Type B pancreatic cell (in vitro differentiated cells): ENCODE results near the gene ARHGAP6. TPM values are rescaled to one million over a fixed set of nuclear protein-coding genes. Genes with fewer than 3 reads are reported as not detected.
"Not testable (repeated sequence)": the region's sequence is repeated elsewhere in the genome, so short reads cannot be mapped to it uniquely, and the experiment has no call there.

Experiments
- DNase-seq: peaks from one replicate; pipeline ENCODE4 v3.0.0; 2021; ENCODE audit warnings: mixed read lengths; ENCODE audit not compliant: unreplicated experiment; ENCODE audit errors: extremely low spot score
- H3K27ac Mint-ChIP-seq: 2 replicates; pipeline ENCODE4 v1.8.0; 2021; ENCODE audit warnings: mild to moderate bottlenecking, mixed read lengths
- H3K27me3 Mint-ChIP-seq: 2 replicates; pipeline ENCODE4 v1.8.0; 2021; ENCODE audit warnings: mixed read lengths
- H3K36me3 Mint-ChIP-seq: 2 replicates; pipeline ENCODE4 v1.8.0; 2021; ENCODE audit warnings: mixed read lengths
- H3K4me1 Mint-ChIP-seq: one replicate; pipeline ENCODE4 v1.8.0; 2021; ENCODE audit warnings: mixed read lengths; ENCODE audit not compliant: unreplicated experiment
- H3K4me3 Mint-ChIP-seq: 2 replicates; pipeline ENCODE4 v1.8.0; 2021; ENCODE audit warnings: mild to moderate bottlenecking, mixed read lengths
- H3K9me3 Mint-ChIP-seq: 2 replicates; pipeline ENCODE4 v1.8.0; 2021; ENCODE audit warnings: mixed read lengths
- total RNA-seq: library from RNA; stranded (reverse); gene quantifications from 2 replicates; pipeline ENCODE4 v1.2.1, GENCODE V29; 2021; ENCODE audit warnings: low replicate concordance
- TF ChIP-seq, protein P1 (sequence below): fragments of 200-600 bp; sonication (generic); conservative IDR thresholded peaks from 2 replicates; pipeline ENCODE4 v1.5.0; 2021; ENCODE audit warnings: antibody characterized with exemption, mild to moderate bottlenecking

ARHGAP6 gene
- total RNA-seq, 1 donor from 2014 or later = 10.1 TPM

GRCh38 chrX:11367609-11368430 is 297.9 kb downstream of the ARHGAP6 start:
- Mint-ChIP-seq H3K27me3 (no peaks in the 10 kb centered on the region), H3K27ac (no peak overlapping the region), H3K4me1 (no peaks in the 10 kb centered on the region), H3K9me3 (peaks cover 10% of the 10 kb centered on the region), H3K4me3 (no peak overlapping the region), H3K36me3 (no peaks in the 10 kb centered on the region)
- no peak for DNase-seq
- TF ChIP-seq, protein P1, sequence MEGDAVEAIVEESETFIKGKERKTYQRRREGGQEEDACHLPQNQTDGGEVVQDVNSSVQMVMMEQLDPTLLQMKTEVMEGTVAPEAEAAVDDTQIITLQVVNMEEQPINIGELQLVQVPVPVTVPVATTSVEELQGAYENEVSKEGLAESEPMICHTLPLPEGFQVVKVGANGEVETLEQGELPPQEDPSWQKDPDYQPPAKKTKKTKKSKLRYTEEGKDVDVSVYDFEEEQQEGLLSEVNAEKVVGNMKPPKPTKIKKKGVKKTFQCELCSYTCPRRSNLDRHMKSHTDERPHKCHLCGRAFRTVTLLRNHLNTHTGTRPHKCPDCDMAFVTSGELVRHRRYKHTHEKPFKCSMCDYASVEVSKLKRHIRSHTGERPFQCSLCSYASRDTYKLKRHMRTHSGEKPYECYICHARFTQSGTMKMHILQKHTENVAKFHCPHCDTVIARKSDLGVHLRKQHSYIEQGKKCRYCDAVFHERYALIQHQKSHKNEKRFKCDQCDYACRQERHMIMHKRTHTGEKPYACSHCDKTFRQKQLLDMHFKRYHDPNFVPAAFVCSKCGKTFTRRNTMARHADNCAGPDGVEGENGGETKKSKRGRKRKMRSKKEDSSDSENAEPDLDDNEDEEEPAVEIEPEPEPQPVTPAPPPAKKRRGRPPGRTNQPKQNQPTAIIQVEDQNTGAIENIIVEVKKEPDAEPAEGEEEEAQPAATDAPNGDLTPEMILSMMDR = no peak

- no peak for DNase-seq
- TF ChIP-seq, protein P1 = no peak
- H3K9me3 Mint-ChIP-seq = peaks cover 10% of the 10 kb centered on the region
- no peak overlapping the region for H3K27ac Mint-ChIP-seq
- no peaks in the 10 kb centered on the region for H3K4me1 Mint-ChIP-seq
- no peaks in the 10 kb centered on the region for H3K27me3 Mint-ChIP-seq
- no peaks in the 10 kb centered on the region for H3K36me3 Mint-ChIP-seq
- no peak overlapping the region for H3K4me3 Mint-ChIP-seq
Measured at GRCh38 chrX:11366998-11367595, 298.6 kb downstream of the ARHGAP6 start.

DNA sequence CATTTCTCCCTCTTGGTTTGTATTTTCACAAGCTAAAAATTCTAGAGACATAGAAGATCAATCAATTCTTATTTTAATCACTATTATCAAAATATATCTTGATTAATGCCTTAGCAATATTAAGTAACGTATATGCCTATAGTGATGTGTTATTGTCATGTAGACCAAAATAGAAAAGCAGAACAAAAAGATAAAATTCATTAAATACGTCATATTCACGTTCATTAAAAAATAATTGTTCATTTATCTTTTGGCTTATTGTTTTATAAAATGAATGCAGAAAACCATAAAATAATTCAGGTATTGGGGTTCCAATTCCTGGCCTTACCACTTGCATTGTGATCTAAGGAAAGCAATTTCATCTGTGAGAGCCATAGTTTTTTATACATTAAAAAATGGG is 300.3 kb downstream of the ARHGAP6 start:
- Mint-ChIP-seq H3K4me3 (no peak overlapping the region), H3K9me3 (peaks cover 10% of the 10 kb centered on the region), H3K27me3 (no peaks in the 10 kb centered on the region), H3K36me3 (no peaks in the 10 kb centered on the region), H3K4me1 (no peaks in the 10 kb centered on the region), H3K27ac (no peak overlapping the region)
- no peak for DNase-seq
- TF ChIP-seq, protein P1 = no peak

DNA sequence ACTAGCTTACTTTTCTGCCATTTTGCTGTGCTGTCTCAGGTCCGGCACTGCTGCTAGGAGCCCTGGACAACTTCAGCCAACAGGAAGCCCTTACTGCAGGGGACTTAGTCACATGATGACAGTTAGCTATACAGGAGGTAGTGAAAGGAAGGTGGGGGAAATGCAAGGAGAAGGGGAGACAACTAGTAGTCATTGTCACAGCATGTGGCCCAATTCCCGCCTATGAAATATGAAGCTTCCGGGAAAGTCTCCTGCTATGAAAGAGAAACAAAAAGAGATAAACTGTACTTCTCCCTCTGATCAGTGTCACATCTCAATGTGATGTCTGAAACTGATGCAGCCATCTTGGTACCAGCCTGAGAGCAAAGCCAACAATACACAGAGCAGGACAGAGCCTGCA is 300.9 kb downstream of the ARHGAP6 start:
- Mint-ChIP-seq H3K4me3 (no peak overlapping the region), H3K27ac (no peak overlapping the region), H3K27me3 (no peaks in the 10 kb centered on the region), H3K9me3 (peaks cover 10% of the 10 kb centered on the region), H3K4me1 (no peaks in the 10 kb centered on the region), H3K36me3 (no peaks in the 10 kb centered on the region)
- TF ChIP-seq, protein P1 = no peak
- no peak for DNase-seq

DNA sequence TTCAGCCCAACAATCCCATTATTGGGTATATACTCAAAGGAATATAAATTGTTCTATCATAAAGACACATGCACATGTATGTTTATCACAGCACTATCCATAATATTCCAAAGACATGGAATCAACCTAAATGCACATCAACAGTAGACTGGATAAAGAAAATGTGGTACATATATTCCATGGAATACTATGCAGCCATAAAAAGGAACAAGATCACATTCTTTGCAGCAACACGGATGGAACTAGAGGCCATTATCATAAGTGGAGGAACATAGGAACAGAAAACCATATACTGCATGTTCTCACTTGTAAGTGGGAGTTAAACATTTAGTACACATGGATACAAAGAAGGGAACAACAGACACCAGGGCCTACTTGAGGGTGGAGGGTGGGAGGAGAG is 301.9 kb downstream of the ARHGAP6 start:
- not testable (repeated sequence) for H3K36me3 Mint-ChIP-seq, H3K27ac Mint-ChIP-seq, H3K9me3 Mint-ChIP-seq, H3K4me1 Mint-ChIP-seq, DNase-seq, H3K27me3 Mint-ChIP-seq, H3K4me3 Mint-ChIP-seq

DNA sequence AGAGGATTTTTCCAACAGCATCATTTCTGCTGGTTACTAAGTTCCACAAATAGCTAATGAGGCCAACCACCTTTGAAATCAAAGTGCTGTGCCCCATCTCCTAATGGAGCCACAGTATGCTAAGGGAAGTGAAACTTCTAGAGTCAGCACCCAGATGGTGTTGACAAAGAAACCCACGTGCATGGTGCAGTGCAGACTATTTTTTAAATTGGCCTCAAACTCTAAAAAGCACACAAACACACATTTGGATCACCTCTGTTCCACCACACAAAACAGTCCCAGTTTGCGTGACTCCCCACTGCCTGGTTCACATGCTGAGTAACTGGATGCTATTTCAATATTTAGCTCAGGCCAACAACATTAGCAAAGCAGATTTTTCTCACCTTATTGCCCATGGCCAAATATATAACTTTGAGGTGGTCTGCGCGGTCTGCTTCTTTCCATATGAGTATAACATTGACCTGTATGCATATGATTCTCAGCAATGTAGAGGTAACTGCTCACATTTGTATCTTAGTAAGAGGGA is 302.6 kb downstream of the ARHGAP6 start:
- Mint-ChIP-seq H3K27me3 (no peaks in the 10 kb centered on the region), H3K27ac (no peak overlapping the region), H3K4me1 (no peaks in the 10 kb centered on the region), H3K9me3 (peaks cover 10% of the 10 kb centered on the region), H3K36me3 (no peaks in the 10 kb centered on the region), H3K4me3 (no peak overlapping the region)
- no peak for DNase-seq
- TF ChIP-seq, protein P1 = no peak

GRCh38 chrX:11361666-11362065 is 304.1 kb downstream of the ARHGAP6 start:
- peaks cover 14% of the 10 kb centered on the region for H3K9me3 Mint-ChIP-seq
- DNase-seq, H3K4me3 Mint-ChIP-seq, H3K4me1 Mint-ChIP-seq, H3K36me3 Mint-ChIP-seq, H3K27me3 Mint-ChIP-seq, H3K27ac Mint-ChIP-seq: not testable (repeated sequence)

- Mint-ChIP-seq H3K4me1 (peaks cover 12% of the 10 kb centered on the region), H3K27ac (peak overlapping the region; percentile 77)
- not testable (repeated sequence) for H3K27me3 Mint-ChIP-seq, H3K4me3 Mint-ChIP-seq, H3K9me3 Mint-ChIP-seq, H3K36me3 Mint-ChIP-seq, DNase-seq
Measured at GRCh38 chrX:11355944-11356343, 309.8 kb downstream of the ARHGAP6 start.
